GM18867 (cell line): ENCODE measurements around the gene RBM15.
A peak's percentile ranks its signal among the peaks of the same experiment; 100 is the strongest.

Source experiments
- ATAC-seq: cut with Tn5 transposase; IDR thresholded peaks from one replicate; pipeline ENCODE4 v1.9.1; 2021; ENCODE audit warnings: mild to moderate bottlenecking, moderate library complexity; ENCODE audit not compliant: unreplicated experiment

The RBM15 gene, protein sequence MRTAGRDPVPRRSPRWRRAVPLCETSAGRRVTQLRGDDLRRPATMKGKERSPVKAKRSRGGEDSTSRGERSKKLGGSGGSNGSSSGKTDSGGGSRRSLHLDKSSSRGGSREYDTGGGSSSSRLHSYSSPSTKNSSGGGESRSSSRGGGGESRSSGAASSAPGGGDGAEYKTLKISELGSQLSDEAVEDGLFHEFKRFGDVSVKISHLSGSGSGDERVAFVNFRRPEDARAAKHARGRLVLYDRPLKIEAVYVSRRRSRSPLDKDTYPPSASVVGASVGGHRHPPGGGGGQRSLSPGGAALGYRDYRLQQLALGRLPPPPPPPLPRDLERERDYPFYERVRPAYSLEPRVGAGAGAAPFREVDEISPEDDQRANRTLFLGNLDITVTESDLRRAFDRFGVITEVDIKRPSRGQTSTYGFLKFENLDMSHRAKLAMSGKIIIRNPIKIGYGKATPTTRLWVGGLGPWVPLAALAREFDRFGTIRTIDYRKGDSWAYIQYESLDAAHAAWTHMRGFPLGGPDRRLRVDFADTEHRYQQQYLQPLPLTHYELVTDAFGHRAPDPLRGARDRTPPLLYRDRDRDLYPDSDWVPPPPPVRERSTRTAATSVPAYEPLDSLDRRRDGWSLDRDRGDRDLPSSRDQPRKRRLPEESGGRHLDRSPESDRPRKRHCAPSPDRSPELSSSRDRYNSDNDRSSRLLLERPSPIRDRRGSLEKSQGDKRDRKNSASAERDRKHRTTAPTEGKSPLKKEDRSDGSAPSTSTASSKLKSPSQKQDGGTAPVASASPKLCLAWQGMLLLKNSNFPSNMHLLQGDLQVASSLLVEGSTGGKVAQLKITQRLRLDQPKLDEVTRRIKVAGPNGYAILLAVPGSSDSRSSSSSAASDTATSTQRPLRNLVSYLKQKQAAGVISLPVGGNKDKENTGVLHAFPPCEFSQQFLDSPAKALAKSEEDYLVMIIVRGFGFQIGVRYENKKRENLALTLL

DNA sequence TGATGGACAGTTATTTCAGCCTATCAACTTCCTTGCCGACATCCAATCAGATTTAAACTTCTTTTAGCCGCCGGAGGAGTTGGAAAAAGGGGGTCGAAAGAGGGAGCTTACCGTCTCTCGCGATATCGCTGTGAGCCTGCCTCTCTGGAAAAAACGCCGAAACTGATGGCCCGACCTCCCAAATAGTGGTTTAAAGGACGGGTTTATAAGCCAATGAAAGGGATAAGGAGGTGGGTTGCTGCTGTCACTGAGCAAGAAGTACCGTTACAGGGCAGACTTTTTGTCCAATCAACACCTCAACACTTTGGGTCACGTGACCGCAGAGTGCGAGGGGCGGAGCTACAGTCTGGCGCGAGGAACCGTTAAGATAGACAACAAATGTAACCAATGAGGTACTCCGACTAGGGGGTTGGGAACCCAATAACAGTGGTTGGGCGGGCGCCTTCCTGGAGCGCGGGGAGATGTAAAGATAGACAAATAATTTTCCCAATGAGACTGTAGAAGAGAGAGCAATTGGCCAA, at the start of gene RBM15:
Gene RBM15, plus strand, starts transcription at position 492 of the 521 bp plus-strand sequence. Its CDS starts 29 bp downstream, at position 521.
- peak; percentile 71 for ATAC-seq

GRCh38 chr1:110291241-110292030, 47.7 kb upstream of the RBM15 start:
- ATAC-seq = no peak

DNA sequence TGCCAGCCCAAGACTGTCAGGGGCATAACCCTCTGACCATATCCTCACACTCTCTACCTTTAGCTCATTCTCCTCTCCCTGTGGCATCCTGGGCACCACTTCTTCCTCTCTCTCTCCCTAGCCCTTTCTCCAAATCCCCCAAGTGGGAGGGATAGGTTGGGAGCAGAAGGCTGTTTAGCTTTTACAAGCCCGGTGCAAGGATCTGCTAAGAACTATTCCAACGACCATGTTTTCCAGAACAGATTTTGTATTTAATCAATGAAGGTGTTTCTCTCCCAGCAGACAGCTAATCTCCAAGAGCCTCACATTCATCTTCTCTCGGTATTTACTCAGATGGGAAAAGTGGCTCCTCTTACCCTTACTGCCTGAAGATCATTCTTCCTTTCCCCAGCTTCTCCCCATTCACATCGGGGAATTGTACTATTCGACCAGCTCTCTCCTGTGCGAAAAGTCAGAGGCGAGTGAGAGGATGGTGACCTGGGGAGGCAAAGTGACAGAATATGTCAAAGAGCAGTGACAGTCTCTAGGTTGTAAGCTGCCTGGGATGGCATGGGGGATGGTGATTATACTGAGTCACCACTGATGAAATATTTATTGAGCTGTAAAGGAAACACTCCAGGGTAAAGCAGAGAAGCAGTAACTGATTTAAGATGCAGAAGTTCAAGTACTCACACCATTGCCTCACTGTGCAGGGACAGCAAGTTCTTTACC, 47.0 kb upstream of the RBM15 start:
- no peak for ATAC-seq

- no peak for ATAC-seq
Observed at GRCh38 chr1:110293601-110294104, 45.5 kb upstream of the RBM15 start.

DNA sequence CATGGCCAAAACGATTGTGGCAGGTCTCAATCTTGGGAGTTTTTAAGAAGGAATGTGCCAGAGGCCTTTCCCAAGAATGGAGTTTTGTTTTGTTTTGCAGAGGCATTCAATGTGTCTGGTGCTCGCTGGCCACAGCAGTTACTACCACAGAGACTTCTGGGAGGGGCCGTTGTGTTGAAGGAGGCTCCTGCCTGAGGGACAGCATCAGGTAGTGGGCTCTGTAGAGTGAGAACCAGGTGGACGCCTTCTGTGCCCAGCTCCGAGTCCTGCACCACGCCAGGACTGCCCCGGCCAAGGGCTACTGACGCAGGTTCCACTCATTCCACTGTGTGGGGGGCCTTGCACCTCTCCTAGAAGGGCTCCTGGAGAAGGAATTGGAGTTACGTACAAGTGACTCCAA, 44.9 kb upstream of the RBM15 start:
- no peak for ATAC-seq

- no peak for ATAC-seq
Observed at GRCh38 chr1:110298991-110299390, 40.2 kb upstream of the RBM15 start.

DNA sequence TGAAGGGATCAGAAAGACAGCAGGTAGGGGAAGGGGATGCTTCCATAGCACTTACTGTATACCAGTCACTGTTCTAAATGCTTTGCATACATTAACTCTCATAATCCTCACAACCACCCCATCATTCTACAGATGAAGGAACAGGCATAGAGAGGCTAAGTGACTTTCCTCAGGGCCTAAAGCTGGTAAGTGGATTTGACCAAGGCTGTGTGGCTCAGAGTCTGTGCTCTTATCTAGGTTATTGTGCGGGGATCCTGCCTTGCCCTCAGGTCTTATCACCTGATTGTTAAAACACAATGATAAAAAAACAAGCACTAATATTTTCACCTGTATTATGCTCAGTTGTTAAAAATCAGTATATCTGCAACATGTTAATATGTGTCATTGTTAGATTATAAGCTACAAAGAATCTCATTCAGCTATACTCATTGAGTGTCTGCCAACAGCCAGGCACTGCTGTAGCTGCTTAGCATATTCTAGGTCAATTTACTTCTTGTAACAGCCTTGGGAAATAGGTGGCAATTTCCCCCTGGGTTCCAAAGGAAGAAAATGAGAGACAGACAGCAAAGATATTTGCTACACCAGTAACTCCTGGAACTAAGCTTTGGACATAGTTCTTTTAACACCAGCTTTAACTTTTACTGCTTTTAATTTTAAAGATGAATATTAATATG, 38.6 kb upstream of the RBM15 start:
- ATAC-seq = no peak

- ATAC-seq = no peak
Observed at GRCh38 chr1:110302836-110303235, 36.3 kb upstream of the RBM15 start.

DNA sequence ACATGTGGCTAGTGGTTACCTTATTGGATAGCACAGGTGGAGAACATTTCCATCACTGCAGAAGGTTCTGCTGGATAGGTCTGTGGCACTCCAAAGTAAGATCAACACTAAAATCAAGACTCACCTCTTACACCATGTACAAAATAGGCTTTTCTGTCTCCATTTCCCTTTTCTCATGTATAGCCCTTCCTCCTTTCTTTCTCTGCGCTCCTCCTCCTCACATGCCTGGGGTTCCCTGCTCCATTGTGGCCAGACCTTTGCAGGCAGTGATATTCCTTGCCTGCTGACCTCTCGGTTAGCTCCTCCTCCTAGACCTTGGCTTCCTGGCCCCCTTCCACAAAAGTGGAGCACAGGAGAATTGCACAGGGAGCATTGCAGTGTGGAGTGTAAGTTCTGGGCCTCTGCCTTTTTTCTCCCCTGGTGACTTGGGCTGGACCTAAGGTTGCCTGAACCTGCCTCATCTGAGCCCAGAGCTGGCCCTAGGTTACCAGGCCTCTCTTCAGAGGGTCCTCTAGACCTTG, 33.2 kb upstream of the RBM15 start:
- ATAC-seq = no peak

GRCh38 chr1:110307239-110307974, 31.8 kb upstream of the RBM15 start:
- ATAC-seq = no peak

- no peak for ATAC-seq
Observed at GRCh38 chr1:110308247-110308646, 30.9 kb upstream of the RBM15 start.

DNA sequence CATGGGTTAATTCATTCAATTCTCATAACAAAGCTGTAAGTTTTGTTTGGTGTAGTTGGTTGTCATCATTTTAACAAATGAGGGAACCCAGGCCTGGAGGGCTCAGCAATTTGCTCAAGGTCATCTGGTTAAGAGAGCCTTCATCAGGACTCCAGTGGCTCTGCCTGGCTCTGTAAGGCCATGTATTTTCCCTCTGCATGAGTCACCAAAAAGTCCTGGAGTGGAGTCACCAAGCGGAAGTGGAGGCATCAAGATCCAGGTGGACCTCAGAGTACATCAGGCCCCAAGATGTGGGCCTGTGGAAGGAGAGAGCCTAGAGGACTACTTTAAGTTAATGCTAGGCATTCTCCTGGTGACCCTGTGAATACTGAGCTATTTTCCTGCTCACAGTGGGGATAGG, 30.0 kb upstream of the RBM15 start:
- no peak for ATAC-seq

GRCh38 chr1:110309767-110310166, 29.4 kb upstream of the RBM15 start:
- ATAC-seq = no peak

- ATAC-seq = no peak
Observed at GRCh38 chr1:110310300-110310699, 28.9 kb upstream of the RBM15 start.

DNA sequence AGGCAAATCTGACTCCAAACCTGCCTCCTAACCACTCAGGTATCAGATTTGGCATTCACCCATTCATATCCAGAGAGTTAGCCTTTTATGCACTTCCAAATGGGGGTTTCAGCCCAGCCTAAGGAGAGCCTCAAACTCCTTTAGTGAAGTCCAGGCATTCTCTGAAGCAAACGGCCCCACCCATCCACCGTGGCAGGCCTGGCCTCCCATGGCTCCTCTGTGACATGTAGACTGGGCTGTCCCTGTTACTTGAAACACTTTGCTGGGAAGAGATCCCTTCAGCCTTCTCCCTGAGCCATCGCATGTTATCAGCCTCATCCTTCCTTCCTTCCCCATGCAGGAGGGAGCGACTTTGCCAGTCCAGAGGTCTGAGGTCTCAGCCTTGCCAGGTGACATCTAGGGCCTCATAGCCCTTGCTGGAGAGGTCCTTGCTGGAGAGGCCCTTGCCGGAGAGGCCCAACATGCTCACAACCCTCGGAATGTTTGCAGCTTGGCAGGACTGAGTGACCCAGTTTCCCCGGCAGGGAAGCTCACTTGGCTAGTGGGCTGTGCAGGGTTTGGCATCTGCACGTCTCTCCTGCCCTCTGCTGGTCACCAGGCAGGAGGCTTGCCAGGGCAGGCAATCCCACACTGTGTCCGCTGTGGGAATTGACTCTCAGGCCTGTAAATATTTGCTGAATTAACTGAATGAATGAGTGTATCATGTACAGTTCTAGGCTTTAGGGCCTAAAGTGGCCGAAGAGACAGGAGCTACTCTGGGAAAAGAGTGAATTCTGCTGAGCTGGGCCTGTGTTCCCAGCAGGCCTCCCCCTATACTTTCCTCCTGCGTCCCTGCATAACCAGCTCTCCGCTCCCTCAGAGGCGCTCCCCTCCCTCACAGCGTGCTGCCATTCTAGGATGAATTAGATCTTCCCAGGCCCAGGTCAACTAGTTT, 26.7 kb upstream of the RBM15 start:
- ATAC-seq = peak; percentile 53

DNA sequence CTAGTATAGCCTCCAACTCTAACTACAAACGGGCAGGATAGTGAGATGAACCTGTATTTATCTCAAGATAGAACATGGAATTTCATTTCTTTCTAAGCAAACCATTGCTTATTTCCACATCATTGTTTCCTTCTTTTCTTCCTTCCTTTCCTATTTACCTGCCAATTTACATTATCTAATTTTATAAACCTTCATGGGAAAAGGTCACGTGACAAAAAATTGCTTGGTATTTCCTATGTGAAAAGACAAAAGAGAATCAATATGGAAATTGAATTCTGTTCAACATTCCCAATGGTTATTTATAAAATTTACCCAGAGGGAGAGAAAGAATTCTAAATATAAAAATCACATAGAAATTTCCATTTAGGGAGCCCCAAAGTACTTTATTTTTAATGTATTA, 22.4 kb upstream of the RBM15 start:
- ATAC-seq = no peak

DNA sequence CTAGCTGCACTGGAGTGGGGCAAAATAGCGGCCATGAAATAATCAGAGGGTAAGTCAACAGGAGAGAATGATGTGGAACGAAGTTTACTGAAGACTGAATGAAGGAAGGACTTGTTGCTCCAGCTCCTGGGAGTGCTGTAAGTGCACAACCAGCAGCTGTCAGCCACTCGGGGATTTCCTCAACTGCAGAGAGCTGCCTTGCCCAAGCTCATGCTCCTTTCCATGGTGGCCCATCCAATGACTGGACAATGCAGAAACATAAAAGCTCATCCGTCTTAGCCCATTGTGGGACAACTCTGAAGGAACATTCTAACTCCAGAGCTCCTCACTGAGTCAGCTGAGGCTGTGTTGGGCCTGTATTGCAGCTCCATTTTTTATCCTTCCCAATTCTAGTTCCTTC, 21.1 kb upstream of the RBM15 start:
- no peak for ATAC-seq
